Muscle layer of duodenum (tissue), 2 donors: ENCODE measurements around the gene FOCAD.

Source experiments
- H3K27ac ChIP-seq: one replicate; pipeline ENCODE4 v1.7.0; 2013; ENCODE audit warnings: mild to moderate bottlenecking, low read length
- H3K27me3 ChIP-seq: one replicate; pipeline ENCODE4 v1.7.0; 2013; ENCODE audit warnings: low read depth, mild to moderate bottlenecking, control low read depth, low read length
- H3K36me3 ChIP-seq, 2 donors: one replicate each; pipeline ENCODE4 v1.7.0; 2013; ENCODE audit warnings: low read length in 2 of 2, control low read depth in 1 of 2, mild to moderate bottlenecking in 1 of 2; ENCODE audit not compliant: insufficient read depth in 2 of 2, control insufficient read depth in 1 of 2
- H3K4me1 ChIP-seq, 2 donors: one replicate each; pipeline ENCODE4 v1.7.0; 2013; ENCODE audit warnings: low read length in 2 of 2, mild to moderate bottlenecking in 2 of 2, control low read depth in 1 of 2, moderate library complexity in 1 of 2; ENCODE audit not compliant: insufficient read depth in 2 of 2, control insufficient read depth in 1 of 2
- H3K4me3 ChIP-seq, 2 donors: one replicate each; pipeline ENCODE4 v1.7.0; 2013; ENCODE audit warnings: low read length in 2 of 2, low read depth in 1 of 2, mild to moderate bottlenecking in 1 of 2
- H3K9me3 ChIP-seq, 2 donors: one replicate each; pipeline ENCODE4 v1.7.0; 2013; ENCODE audit warnings: low read length in 2 of 2, control low read depth in 1 of 2, mild to moderate bottlenecking in 1 of 2; ENCODE audit not compliant: control insufficient read depth in 1 of 2
- donor health status: healthy.

FOCAD gene

GRCh38 chr9:20684035-20684874 lies at the start of gene FOCAD:
Gene FOCAD (plus strand): TSS chr9:20684259. CDS start chr9:20715354, 31,095 bp downstream.
- no peaks in the 10 kb centered on the region for H3K36me3 ChIP-seq

GRCh38 chr9:20634895-20635294 lies 49.2 kb upstream of the FOCAD start:
- Histone ChIP-seq H3K36me3 (no peaks in the 10 kb centered on the region), H3K4me1 (no peaks in the 10 kb centered on the region), H3K27ac (no peak overlapping the region), H3K4me3 (no peak overlapping the region), H3K9me3 (no peaks in the 10 kb centered on the region), H3K27me3 (no peaks in the 10 kb centered on the region)

More at GRCh38 chr9:20684035-20684874, at the start of gene FOCAD:
- Histone ChIP-seq H3K4me3 (peak within 1 kb of the TSS; percentile 89 to 98), H3K27me3 (no peaks in the 10 kb centered on the region), H3K4me1 (peaks cover 5 to 12% of the 10 kb centered on the region in 2 donors), H3K9me3 (no peaks in the 10 kb centered on the region), H3K27ac (peak within 1 kb of the TSS; percentile 93)

- Histone ChIP-seq H3K4me1 (no peaks in the 10 kb centered on the region), H3K27ac (no peak overlapping the region), H3K9me3 (no peaks in the 10 kb centered on the region), H3K27me3 (no peaks in the 10 kb centered on the region), H3K4me3 (no peak overlapping the region), H3K36me3 (no peaks in the 10 kb centered on the region)
Measured at GRCh38 chr9:20636888-20637440, 47.1 kb upstream of the FOCAD start.

- Histone ChIP-seq H3K4me3 (no peak overlapping the region), H3K9me3 (no peaks in the 10 kb centered on the region), H3K36me3 (no peaks in the 10 kb centered on the region), H3K27me3 (no peaks in the 10 kb centered on the region), H3K4me1 (no peaks in the 10 kb centered on the region), H3K27ac (no peak overlapping the region)
Measured at GRCh38 chr9:20640331-20641187, 43.5 kb upstream of the FOCAD start.

GRCh38 chr9:20642045-20642444 lies 42.0 kb upstream of the FOCAD start:
- no peaks in the 10 kb centered on the region for H3K4me1 ChIP-seq
- H3K27ac ChIP-seq: no peak overlapping the region
- no peaks in the 10 kb centered on the region for H3K27me3 ChIP-seq
- no peaks in the 10 kb centered on the region for H3K9me3 ChIP-seq
- H3K36me3 ChIP-seq: no peaks in the 10 kb centered on the region
- no peak overlapping the region for H3K4me3 ChIP-seq

- no peak overlapping the region for H3K4me3 ChIP-seq
- no peaks in the 10 kb centered on the region for H3K9me3 ChIP-seq
- H3K4me1 ChIP-seq: no peaks in the 10 kb centered on the region
- H3K27me3 ChIP-seq: no peaks in the 10 kb centered on the region
- H3K36me3 ChIP-seq: no peaks in the 10 kb centered on the region
- H3K27ac ChIP-seq: no peak overlapping the region
Measured at GRCh38 chr9:20643660-20644059, 40.4 kb upstream of the FOCAD start.

- no peak overlapping the region for H3K27ac ChIP-seq
- no peaks in the 10 kb centered on the region for H3K36me3 ChIP-seq
- H3K4me3 ChIP-seq: no peak overlapping the region
- no peaks in the 10 kb centered on the region for H3K27me3 ChIP-seq
- H3K9me3 ChIP-seq: no peaks in the 10 kb centered on the region
- H3K4me1 ChIP-seq: no peaks in the 10 kb centered on the region
Measured at GRCh38 chr9:20646656-20647055, 37.4 kb upstream of the FOCAD start.

GRCh38 chr9:20649381-20649780 lies 34.7 kb upstream of the FOCAD start:
- Histone ChIP-seq H3K9me3 (no peaks in the 10 kb centered on the region), H3K36me3 (no peaks in the 10 kb centered on the region)

GRCh38 chr9:20650313-20650712 lies 33.7 kb upstream of the FOCAD start:
- Histone ChIP-seq H3K36me3 (no peaks in the 10 kb centered on the region), H3K27me3 (no peaks in the 10 kb centered on the region), H3K4me3 (no peak overlapping the region), H3K27ac (no peak overlapping the region), H3K9me3 (peaks cover 0 to 3% of the 10 kb centered on the region in 2 donors), H3K4me1 (no peaks in the 10 kb centered on the region)

More at GRCh38 chr9:20649381-20649780, 34.7 kb upstream of the FOCAD start:
- H3K27ac ChIP-seq: no peak overlapping the region
- H3K4me1 ChIP-seq: no peaks in the 10 kb centered on the region
- no peaks in the 10 kb centered on the region for H3K27me3 ChIP-seq
- no peak overlapping the region for H3K4me3 ChIP-seq

GRCh38 chr9:20650750-20651299 lies 33.2 kb upstream of the FOCAD start:
- H3K36me3 ChIP-seq: no peaks in the 10 kb centered on the region
- no peak overlapping the region for H3K27ac ChIP-seq
- H3K4me3 ChIP-seq: no peak overlapping the region
- H3K9me3 ChIP-seq: peaks cover 0 to 4% of the 10 kb centered on the region in 2 donors
- no peaks in the 10 kb centered on the region for H3K27me3 ChIP-seq
- no peaks in the 10 kb centered on the region for H3K4me1 ChIP-seq

- Histone ChIP-seq H3K4me1 (no peaks in the 10 kb centered on the region), H3K27ac (no peak overlapping the region), H3K27me3 (no peaks in the 10 kb centered on the region), H3K36me3 (no peaks in the 10 kb centered on the region), H3K9me3 (peaks cover 0 to 4% of the 10 kb centered on the region in 2 donors), H3K4me3 (no peak overlapping the region)
Measured at GRCh38 chr9:20651939-20652338, 32.1 kb upstream of the FOCAD start.
